Measurements from ENCODE around the gene ZNF385C. TPM values are rescaled to one million over a fixed set of nuclear protein-coding genes. Genes with fewer than 3 reads are reported as not detected.

Gene ZNF385C
- total RNA-seq, 4 donors from 2014 or later = 0.27 to 0.48 TPM; not detected in 2

DNA sequence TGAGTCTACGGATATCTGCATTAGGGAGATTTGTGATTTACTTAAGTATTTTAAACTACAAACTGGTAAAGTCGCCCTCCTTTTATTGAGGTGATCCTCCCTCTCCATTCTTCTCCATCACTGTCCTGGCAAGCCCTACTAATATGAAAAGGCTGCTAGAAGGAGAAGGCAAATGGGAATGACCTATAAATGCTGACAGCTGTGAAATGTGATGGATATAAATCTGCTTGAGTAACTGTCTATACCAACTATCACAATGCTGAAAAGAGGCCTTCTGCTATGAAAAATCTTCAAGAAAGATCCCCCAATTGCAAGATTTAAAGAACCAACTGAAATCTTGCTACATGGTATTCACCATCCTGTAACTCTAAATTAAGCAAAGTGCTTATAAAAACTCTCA, 96.5 kb downstream of the ZNF385C start:
- Histone ChIP-seq H3K4me1 (peaks cover 13 to 67% (median 30%) of the 10 kb centered on the region in 4 donors), H3K27ac (peak overlapping the region in 1 of 4 donors; percentile 53), H3K4me3 (no peak overlapping the region), H3K9me3 (no peaks in the 10 kb centered on the region), H3K36me3 (peaks cover 0 to 40% (median 10%) of the 10 kb centered on the region in 4 donors), H3K27me3 (no peaks in the 10 kb centered on the region)
- 85 to 86% methylated on average over 2 of the region's 2 CpGs for WGBS, 2 donors (ENCODE audit: low coverage in 1 of 2)
- intact Hi-C loops (cut with DNase I; ENCODE audit: low total_unique reads) (no loop called here), in situ Hi-C loops (cut with MboI; ENCODE audit: low pct_ligation_motif_present in 1 of 4, low pct_unique_long_range_greater_than_20kb in 1 of 4, low sequenced_read_pairs in 3 of 4) (no loop called here)
- TF ChIP-seq POLR2A (IDR thresholded peaks at IDR 0.05) = no peak
- no peak for TF ChIP-seq POLR2AphosphoS5 (IDR thresholded peaks at IDR 0.05)
- TF ChIP-seq, protein P1, sequence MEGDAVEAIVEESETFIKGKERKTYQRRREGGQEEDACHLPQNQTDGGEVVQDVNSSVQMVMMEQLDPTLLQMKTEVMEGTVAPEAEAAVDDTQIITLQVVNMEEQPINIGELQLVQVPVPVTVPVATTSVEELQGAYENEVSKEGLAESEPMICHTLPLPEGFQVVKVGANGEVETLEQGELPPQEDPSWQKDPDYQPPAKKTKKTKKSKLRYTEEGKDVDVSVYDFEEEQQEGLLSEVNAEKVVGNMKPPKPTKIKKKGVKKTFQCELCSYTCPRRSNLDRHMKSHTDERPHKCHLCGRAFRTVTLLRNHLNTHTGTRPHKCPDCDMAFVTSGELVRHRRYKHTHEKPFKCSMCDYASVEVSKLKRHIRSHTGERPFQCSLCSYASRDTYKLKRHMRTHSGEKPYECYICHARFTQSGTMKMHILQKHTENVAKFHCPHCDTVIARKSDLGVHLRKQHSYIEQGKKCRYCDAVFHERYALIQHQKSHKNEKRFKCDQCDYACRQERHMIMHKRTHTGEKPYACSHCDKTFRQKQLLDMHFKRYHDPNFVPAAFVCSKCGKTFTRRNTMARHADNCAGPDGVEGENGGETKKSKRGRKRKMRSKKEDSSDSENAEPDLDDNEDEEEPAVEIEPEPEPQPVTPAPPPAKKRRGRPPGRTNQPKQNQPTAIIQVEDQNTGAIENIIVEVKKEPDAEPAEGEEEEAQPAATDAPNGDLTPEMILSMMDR (IDR thresholded peaks at IDR 0.05) = no peak
- no peak for TF ChIP-seq EP300 (IDR thresholded peaks at IDR 0.05; ENCODE audit: low read depth)
- no peak for DNase-seq

DNA sequence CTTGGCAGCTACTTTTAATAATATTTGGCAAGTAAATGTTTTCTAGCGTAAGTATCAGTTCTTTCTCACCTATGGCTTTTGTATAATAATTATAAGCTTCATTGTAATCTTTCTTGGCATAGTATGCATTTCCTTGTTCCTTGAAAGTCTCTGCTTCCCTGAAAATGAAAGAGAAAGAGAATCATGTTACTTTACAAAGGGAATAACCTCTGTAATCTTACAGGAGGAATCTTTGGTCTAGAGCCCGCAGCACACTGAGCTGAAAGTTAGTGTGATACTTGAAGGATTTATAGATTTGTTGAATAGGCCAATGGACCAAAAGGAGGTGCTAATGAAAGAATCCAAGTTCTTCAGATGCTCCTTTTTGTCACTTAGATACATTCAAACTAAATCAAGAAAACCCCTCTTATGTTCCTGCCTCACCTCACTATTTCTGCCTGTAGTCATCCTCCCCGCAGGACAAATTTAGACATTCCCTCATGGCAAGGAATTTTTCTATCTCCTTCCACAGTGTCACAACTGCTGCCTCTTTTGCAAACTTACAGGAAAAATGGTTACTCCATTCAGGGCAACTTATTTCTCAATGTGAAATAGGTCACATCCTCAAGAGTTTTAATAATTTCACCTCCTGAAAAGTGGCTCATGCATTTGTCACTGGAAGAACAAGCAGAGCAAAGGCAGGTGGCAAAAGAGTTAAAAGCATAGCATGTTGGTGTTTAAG, 97.7 kb downstream of the ZNF385C start:
- no peaks in the 10 kb centered on the region for H3K27me3 ChIP-seq
- 60 to 66% methylated on average over 3 of the region's 3 CpGs for WGBS, 2 donors (ENCODE audit: low coverage in 1 of 2)
- peak overlapping the region; percentile 53 to 81 (median 66) for H3K27ac ChIP-seq
- intact Hi-C loops (cut with DNase I; ENCODE audit: low total_unique reads) (no loop called here), in situ Hi-C loops (cut with MboI; ENCODE audit: low pct_ligation_motif_present in 1 of 4, low pct_unique_long_range_greater_than_20kb in 1 of 4, low sequenced_read_pairs in 3 of 4) (no loop called here)
- H3K9me3 ChIP-seq = no peaks in the 10 kb centered on the region
- no peak overlapping the region for H3K4me3 ChIP-seq
- H3K4me1 ChIP-seq = peaks cover 13 to 59% (median 30%) of the 10 kb centered on the region in 4 donors
- DNase-seq = no peak
- H3K36me3 ChIP-seq = peaks cover 0 to 50% (median 15%) of the 10 kb centered on the region in 4 donors
- TF ChIP-seq, protein P1 (IDR thresholded peaks at IDR 0.05) = no peak
- no peak for TF ChIP-seq POLR2AphosphoS5 (IDR thresholded peaks at IDR 0.05)
- TF ChIP-seq EP300 (IDR thresholded peaks at IDR 0.05; ENCODE audit: low read depth) = no peak
- no peak for TF ChIP-seq POLR2A (IDR thresholded peaks at IDR 0.05)

DNA sequence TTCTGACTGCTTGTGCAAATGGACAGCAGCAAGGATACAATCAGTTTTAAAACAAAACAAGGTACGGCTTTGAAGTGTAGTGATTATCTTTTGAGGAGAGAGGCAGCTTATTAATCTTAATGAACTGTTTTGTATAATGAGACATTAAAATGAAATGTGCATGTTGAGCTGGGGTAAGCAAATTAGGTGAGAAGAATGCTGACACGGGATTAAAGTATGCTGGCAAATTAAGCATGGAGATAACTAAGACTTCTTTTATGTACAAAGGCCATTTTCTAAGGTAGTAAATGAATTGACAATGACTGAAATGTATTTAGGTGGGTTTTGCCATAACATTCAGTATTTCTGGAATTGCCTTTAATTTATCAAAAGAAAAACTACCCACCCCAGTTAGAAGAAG, 99.8 kb downstream of the ZNF385C start:
- peaks cover 6 to 38% (median 22%) of the 10 kb centered on the region in 4 donors for H3K4me1 ChIP-seq
- 44 to 58% methylated on average over 2 of the region's 2 CpGs for WGBS, 2 donors (ENCODE audit: low coverage in 1 of 2)

DNA sequence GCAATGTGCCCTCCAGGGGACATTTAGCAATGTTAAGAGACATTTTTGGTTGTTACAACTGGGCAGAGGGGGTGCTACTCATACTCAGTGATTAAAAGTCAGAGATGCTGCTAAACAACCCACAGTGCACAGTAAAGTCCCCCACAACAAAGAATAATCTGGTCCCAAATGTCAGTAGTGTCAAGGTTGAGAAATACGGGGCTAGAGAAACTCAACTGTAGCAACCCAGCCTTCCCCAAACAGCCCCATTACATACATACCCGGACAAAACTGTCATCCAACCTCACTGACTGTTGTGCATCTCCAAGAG, 101.5 kb downstream of the ZNF385C start:
- Histone ChIP-seq H3K4me1 (peaks cover 0 to 21% (median 12%) of the 10 kb centered on the region in 4 donors), H3K4me3 (no peak overlapping the region), H3K9me3 (no peaks in the 10 kb centered on the region), H3K36me3 (peaks cover 0 to 69% (median 31%) of the 10 kb centered on the region in 4 donors), H3K27me3 (no peaks in the 10 kb centered on the region), H3K27ac (peak overlapping the region in 1 of 4 donors; percentile 11)
- WGBS, 2 donors (ENCODE audit: low coverage in 1 of 2) = 92% methylated on average over 2 of the region's 2 CpGs; no CpG with 5 or more reads in 1 of the 2 donors
- in situ Hi-C loops (cut with MboI; ENCODE audit: low pct_ligation_motif_present in 1 of 4, low pct_unique_long_range_greater_than_20kb in 1 of 4, low sequenced_read_pairs in 3 of 4) = no loop called here
- TF ChIP-seq POLR2AphosphoS5 (IDR thresholded peaks at IDR 0.05) = no peak
- no peak for TF ChIP-seq EP300 (IDR thresholded peaks at IDR 0.05; ENCODE audit: low read depth)
- TF ChIP-seq, protein P1 (IDR thresholded peaks at IDR 0.05) = no peak
- no peak for TF ChIP-seq POLR2A (IDR thresholded peaks at IDR 0.05)
- no peak for DNase-seq
- intact Hi-C loops (cut with DNase I; ENCODE audit: low total_unique reads) = no loop called here

More for the DNA sequence above, 99.8 kb downstream of the ZNF385C start:
- intact Hi-C loops (cut with DNase I; ENCODE audit: low total_unique reads) (no loop called here), in situ Hi-C loops (cut with MboI; ENCODE audit: low pct_ligation_motif_present in 1 of 4, low pct_unique_long_range_greater_than_20kb in 1 of 4, low sequenced_read_pairs in 3 of 4) (no loop called here)
- no peaks in the 10 kb centered on the region for H3K27me3 ChIP-seq
- no peak for DNase-seq
- no peaks in the 10 kb centered on the region for H3K9me3 ChIP-seq
- no peak overlapping the region for H3K4me3 ChIP-seq
- H3K36me3 ChIP-seq = peaks cover 0 to 62% (median 22%) of the 10 kb centered on the region in 4 donors
- no peak overlapping the region for H3K27ac ChIP-seq
- TF ChIP-seq EP300 (IDR thresholded peaks at IDR 0.05; ENCODE audit: low read depth) (no peak), POLR2AphosphoS5 (IDR thresholded peaks at IDR 0.05) (no peak), POLR2A (IDR thresholded peaks at IDR 0.05) (no peak)
- TF ChIP-seq, protein P1 (IDR thresholded peaks at IDR 0.05) = no peak
